ENCODE measurements around the gene RPAIN. TPM values are rescaled to one million over a fixed set of nuclear protein-coding genes. Genes with fewer than 3 reads are reported as not detected.
"Not testable (repeated sequence)": the region's sequence is repeated elsewhere in the genome, so short reads cannot be mapped to it uniquely, and the experiment has no call there.

RPAIN gene
- total RNA-seq, 1 experiment from 2014 or later = 46.1 TPM

DNA sequence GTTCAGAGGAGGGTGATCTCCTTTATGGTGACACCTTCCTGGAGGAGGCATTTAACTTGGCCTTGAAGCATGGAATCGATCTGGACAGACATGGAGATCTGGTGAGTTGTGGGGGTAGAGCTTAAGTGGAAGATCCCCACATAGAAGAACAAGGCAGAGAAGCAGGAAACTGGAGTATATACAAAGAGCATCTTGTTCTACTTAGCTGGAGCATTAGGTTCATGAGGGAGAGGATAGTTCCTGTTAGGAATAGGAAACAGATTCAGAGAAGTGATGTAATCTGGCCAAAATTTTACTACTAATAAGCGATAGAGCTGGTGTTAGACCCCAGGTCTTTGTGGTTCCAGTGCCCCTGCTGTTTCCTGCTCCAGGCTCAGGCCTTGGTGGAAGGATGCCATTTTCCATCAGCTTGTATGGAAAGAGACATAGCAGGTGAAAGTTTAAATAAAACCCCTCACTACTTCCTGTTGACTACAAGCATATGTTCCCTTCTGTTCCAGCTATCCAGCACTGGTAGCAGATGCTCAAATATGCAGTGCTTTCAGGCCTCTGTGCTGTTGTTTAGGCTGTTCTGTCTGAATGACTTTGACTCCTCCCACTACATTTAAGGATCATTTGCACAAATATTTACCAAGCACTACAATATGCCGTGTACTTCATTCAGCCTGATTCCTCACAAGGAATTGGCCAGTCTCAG, 9.4 kb downstream of the RPAIN start:
- Histone ChIP-seq H3K79me2 (ENCODE audit: low read length) (no peaks in the 10 kb centered on the region), H3K36me3 (ENCODE audit: low read depth, low read length) (peaks cover 42% of the 10 kb centered on the region), H3K9me3 (ENCODE audit: low read length) (no peaks in the 10 kb centered on the region), H2AFZ (ENCODE audit: low read length) (no peak overlapping the region), H3K27ac (ENCODE audit: low read length) (no peak overlapping the region), H3F3A (ENCODE audit: low read length, unreplicated experiment) (peaks cover 4% of the 10 kb centered on the region), H3K27me3 (ENCODE audit: low read length) (no peaks in the 10 kb centered on the region), H3K9ac (ENCODE audit: low read length) (no peak overlapping the region), H3K4me2 (ENCODE audit: low read length) (no peak overlapping the region), H3K4me3 (ENCODE audit: low read length) (no peak overlapping the region), H3K4me1 (ENCODE audit: insufficient read depth, low read length) (no peaks in the 10 kb centered on the region), H4K20me1 (ENCODE audit: low read length) (no peaks in the 10 kb centered on the region), H3K9me2 (replicated peaks; ENCODE audit: low read length) (no peaks in the 10 kb centered on the region)
- POLR2A ChIA-PET (ENCODE audit: unreplicated experiment) = no interaction called here
- ATAC-seq = peak; percentile 48; the same call in 1 of the 2 replicates
- CTCF ChIA-PET = no interaction called here
- TF ChIP-seq EZH2phosphoT487 (IDR thresholded peaks at IDR 0.05; ENCODE audit: borderline replicate concordance, low read length) (no peak), EZH2 (IDR thresholded peaks at IDR 0.05; ENCODE audit: low read length, unreplicated experiment) (no peak)
- TF ChIP-seq, protein P1, sequence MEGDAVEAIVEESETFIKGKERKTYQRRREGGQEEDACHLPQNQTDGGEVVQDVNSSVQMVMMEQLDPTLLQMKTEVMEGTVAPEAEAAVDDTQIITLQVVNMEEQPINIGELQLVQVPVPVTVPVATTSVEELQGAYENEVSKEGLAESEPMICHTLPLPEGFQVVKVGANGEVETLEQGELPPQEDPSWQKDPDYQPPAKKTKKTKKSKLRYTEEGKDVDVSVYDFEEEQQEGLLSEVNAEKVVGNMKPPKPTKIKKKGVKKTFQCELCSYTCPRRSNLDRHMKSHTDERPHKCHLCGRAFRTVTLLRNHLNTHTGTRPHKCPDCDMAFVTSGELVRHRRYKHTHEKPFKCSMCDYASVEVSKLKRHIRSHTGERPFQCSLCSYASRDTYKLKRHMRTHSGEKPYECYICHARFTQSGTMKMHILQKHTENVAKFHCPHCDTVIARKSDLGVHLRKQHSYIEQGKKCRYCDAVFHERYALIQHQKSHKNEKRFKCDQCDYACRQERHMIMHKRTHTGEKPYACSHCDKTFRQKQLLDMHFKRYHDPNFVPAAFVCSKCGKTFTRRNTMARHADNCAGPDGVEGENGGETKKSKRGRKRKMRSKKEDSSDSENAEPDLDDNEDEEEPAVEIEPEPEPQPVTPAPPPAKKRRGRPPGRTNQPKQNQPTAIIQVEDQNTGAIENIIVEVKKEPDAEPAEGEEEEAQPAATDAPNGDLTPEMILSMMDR (conservative IDR thresholded peaks at IDR 0.05; ENCODE audit: low read depth, low read length) = no peak
- BruUV-seq (replicated peaks) = no TSS peak
- intact Hi-C loops (cut with micrococcal nuclease) = no loop called here
- no peak for DNase-seq

DNA sequence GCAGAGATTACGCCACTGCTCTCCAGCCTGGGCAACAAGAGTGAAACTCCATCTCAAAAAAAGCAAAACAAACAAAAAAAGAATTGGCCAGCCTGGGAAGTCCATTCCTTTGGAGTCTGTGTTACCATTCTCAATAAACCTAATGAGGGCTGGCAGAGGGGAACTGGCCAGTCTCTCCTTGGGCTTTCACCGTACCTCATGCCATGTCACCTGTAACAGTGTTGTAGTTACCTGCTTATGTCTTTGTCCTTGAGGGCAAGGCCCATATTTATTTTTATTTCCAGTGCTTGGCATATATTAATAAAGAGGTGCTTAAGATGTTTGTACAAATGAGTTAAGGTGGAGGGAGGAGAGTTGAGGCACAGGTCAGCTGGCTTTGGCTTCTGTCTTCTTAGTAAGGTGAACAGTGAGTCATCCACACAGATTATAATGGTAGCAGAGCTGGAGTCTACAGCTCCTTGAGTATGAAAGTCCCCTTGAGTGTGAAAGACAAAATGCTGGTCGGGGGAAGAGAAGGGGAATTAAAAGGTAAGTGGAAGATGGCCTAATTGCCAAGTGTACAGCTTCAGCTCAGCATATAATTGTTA, 10.5 kb downstream of the RPAIN start:
- Histone ChIP-seq H3K4me1 (ENCODE audit: insufficient read depth, low read length) (no peaks in the 10 kb centered on the region), H3K27ac (ENCODE audit: low read length) (no peak overlapping the region), H3K9me2 (replicated peaks; ENCODE audit: low read length) (no peaks in the 10 kb centered on the region), H3K4me3 (ENCODE audit: low read length) (no peak overlapping the region), H4K20me1 (ENCODE audit: low read length) (peaks cover 5% of the 10 kb centered on the region; the same call in 1 of the 2 replicates), H3K4me2 (ENCODE audit: low read length) (no peak overlapping the region), H3K9me3 (ENCODE audit: low read length) (no peaks in the 10 kb centered on the region), H3K79me2 (ENCODE audit: low read length) (peaks cover 9% of the 10 kb centered on the region), H3K27me3 (ENCODE audit: low read length) (no peaks in the 10 kb centered on the region), H2AFZ (ENCODE audit: low read length) (no peak overlapping the region), H3K9ac (ENCODE audit: low read length) (no peak overlapping the region), H3F3A (ENCODE audit: low read length, unreplicated experiment) (peaks cover 4% of the 10 kb centered on the region), H3K36me3 (ENCODE audit: low read depth, low read length) (peaks cover 44% of the 10 kb centered on the region)
- CTCF ChIA-PET = interaction anchor here (0.7 kb wide), 1 partner anchor 1087 kb away, joined by 14 read pairs; no protein-coding TSS in a partner anchor
- BruUV-seq (replicated peaks) = no TSS peak
- no peak for ATAC-seq
- POLR2A ChIA-PET (ENCODE audit: unreplicated experiment) = interaction anchor here (0.7 kb wide), 1 partner anchor 1722 kb away, joined by 23 read pairs; no protein-coding TSS in a partner anchor
- DNase-seq = no peak
- intact Hi-C loops (cut with micrococcal nuclease) = no loop called here
- TF ChIP-seq, protein P1 (conservative IDR thresholded peaks at IDR 0.05; ENCODE audit: low read depth, low read length) = no peak
- TF ChIP-seq EZH2 (IDR thresholded peaks at IDR 0.05; ENCODE audit: low read length, unreplicated experiment) (no peak), EZH2phosphoT487 (IDR thresholded peaks at IDR 0.05; ENCODE audit: borderline replicate concordance, low read length) (no peak)

DNA sequence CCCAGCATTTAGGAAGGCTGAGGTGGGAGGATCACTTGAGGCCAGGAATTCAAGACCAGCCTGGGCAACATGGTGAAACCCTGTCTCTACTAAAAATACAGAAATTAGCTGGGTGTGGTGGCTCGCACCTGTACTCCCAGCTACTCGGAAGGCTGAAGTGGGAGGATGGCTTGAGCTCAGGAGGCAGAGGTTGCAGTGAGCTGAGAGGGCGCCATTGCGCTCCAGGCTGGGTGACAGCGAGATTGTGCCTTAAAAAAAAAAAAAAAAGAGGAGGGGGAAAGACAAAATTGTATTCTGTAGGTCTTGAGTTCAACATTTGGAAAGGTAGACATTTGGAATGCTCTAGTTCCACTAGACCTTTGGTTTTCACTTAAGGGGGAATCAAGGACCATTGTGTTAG, 11.3 kb downstream of the RPAIN start:
- H3K4me1 ChIP-seq (ENCODE audit: insufficient read depth, low read length); BruUV-seq (replicated peaks); H3K4me3 ChIP-seq (ENCODE audit: low read length); H3F3A ChIP-seq (ENCODE audit: low read length, unreplicated experiment); H3K9me3 ChIP-seq (ENCODE audit: low read length); H3K27me3 ChIP-seq (ENCODE audit: low read length); intact Hi-C loops (cut with micrococcal nuclease); H3K9me2 ChIP-seq (replicated peaks; ENCODE audit: low read length); H3K4me2 ChIP-seq (ENCODE audit: low read length); H4K20me1 ChIP-seq (ENCODE audit: low read length); H2AFZ ChIP-seq (ENCODE audit: low read length); H3K27ac ChIP-seq (ENCODE audit: low read length); H3K9ac ChIP-seq (ENCODE audit: low read length); ATAC-seq; DNase-seq: not testable (repeated sequence)
- POLR2A ChIA-PET (ENCODE audit: unreplicated experiment) = interaction anchor here (0.7 kb wide), 1 partner anchor 1721 kb away, joined by 23 read pairs; no protein-coding TSS in a partner anchor
- peaks cover 15% of the 10 kb centered on the region for H3K79me2 ChIP-seq (ENCODE audit: low read length)
- H3K36me3 ChIP-seq (ENCODE audit: low read depth, low read length) = peaks cover 37% of the 10 kb centered on the region
- CTCF ChIA-PET = interaction anchor here (0.7 kb wide), 1 partner anchor 1087 kb away, joined by 14 read pairs; no protein-coding TSS in a partner anchor
